Measurements from ENCODE around the gene RNF212B. TPM values are rescaled to one million over a fixed set of nuclear protein-coding genes. Genes with fewer than 3 reads are reported as not detected.
"Not testable (repeated sequence)": the region's sequence is repeated elsewhere in the genome, so short reads cannot be mapped to it uniquely, and the experiment has no call there.

RNF212B gene
- total RNA-seq, 1 donor from 2014 or later: not detected

DNA sequence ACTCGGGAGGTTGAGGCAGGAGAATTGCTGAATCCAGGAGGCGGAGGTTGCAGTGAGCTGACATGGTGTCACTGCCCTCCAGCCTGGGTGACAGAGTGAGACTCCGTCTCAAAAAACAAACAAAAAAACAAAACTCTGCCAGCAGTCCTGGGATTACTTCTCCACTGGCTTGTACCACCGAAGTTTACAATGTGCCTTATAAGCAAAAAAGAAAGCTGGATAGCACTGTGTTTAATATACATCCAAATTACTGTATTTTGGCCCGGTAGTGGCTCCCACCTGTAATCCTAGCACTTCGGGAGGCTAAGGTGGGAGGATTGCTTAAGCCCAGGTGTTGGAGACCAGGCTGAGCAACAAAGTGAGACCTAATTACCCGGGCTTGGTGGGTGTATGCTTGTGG, 31.5 kb downstream of the RNF212B start:
- H3K4me1 Mint-ChIP-seq (ENCODE audit: low read depth): no peaks in the 10 kb centered on the region
- H3K9me3 Mint-ChIP-seq (ENCODE audit: low read depth): no peaks in the 10 kb centered on the region
- H3K27me3 Mint-ChIP-seq (ENCODE audit: low read depth): peaks cover 10% of the 10 kb centered on the region
- DNase-seq (ENCODE audit: low spot score): no peak
- no peak overlapping the region for H3K27ac Mint-ChIP-seq (ENCODE audit: unreplicated experiment)
- H3K36me3 Mint-ChIP-seq (ENCODE audit: low read depth): no peaks in the 10 kb centered on the region
- TF ChIP-seq, protein P1, sequence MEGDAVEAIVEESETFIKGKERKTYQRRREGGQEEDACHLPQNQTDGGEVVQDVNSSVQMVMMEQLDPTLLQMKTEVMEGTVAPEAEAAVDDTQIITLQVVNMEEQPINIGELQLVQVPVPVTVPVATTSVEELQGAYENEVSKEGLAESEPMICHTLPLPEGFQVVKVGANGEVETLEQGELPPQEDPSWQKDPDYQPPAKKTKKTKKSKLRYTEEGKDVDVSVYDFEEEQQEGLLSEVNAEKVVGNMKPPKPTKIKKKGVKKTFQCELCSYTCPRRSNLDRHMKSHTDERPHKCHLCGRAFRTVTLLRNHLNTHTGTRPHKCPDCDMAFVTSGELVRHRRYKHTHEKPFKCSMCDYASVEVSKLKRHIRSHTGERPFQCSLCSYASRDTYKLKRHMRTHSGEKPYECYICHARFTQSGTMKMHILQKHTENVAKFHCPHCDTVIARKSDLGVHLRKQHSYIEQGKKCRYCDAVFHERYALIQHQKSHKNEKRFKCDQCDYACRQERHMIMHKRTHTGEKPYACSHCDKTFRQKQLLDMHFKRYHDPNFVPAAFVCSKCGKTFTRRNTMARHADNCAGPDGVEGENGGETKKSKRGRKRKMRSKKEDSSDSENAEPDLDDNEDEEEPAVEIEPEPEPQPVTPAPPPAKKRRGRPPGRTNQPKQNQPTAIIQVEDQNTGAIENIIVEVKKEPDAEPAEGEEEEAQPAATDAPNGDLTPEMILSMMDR (IDR thresholded peaks at IDR 0.05): no peak
- no peak overlapping the region for H3K4me3 Mint-ChIP-seq (ENCODE audit: unreplicated experiment)

DNA sequence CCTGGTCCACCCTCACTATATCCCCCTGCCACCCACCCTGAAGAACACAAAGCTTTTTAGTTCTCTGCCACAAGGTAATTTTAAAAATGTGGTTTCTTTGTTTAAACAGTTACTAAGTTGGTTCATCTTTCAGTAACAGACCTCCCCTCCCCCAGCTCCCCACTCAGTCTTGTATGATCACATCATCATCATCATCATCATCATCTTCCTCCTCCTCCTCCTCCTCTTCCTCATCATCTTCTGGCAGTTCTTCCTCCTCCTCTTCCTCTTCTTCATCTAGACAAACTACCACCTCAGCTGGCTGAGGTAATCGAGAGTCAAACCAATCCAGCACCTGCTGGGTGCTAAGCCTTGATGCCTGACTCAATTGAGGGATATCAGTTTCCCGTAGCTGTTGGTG, 37.7 kb downstream of the RNF212B start:
- H3K4me3 Mint-ChIP-seq (ENCODE audit: unreplicated experiment): no peak overlapping the region
- H3K27me3 Mint-ChIP-seq (ENCODE audit: low read depth): no peaks in the 10 kb centered on the region
- TF ChIP-seq, protein P1 (IDR thresholded peaks at IDR 0.05): no peak
- no peak overlapping the region for H3K27ac Mint-ChIP-seq (ENCODE audit: unreplicated experiment)
- no peak for DNase-seq (ENCODE audit: low spot score)
- H3K9me3 Mint-ChIP-seq (ENCODE audit: low read depth): no peaks in the 10 kb centered on the region
- H3K4me1 Mint-ChIP-seq (ENCODE audit: low read depth): no peaks in the 10 kb centered on the region
- peaks cover 7% of the 10 kb centered on the region for H3K36me3 Mint-ChIP-seq (ENCODE audit: low read depth)

DNA sequence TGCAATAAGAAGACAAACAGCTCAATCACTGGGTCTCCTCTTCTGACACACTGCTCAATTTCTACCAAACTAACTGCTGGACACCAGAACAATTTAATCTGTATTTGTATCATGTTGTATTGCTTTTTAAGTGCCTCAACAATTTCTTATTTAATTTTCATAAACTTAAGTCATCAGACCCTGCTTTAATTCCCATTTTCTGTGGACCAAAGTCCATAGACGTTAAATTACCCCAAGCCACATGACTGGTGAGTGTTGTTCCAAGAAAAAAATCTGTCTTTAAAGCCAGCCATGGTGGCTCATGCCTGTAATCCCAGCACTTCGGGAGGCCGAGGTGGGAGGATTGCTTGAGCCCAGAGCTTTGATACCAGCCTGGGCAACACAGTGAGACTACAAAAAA, 39.5 kb downstream of the RNF212B start:
- H3K27me3 Mint-ChIP-seq (ENCODE audit: low read depth): no peaks in the 10 kb centered on the region
- H3K36me3 Mint-ChIP-seq (ENCODE audit: low read depth): peaks cover 7% of the 10 kb centered on the region
- no peak overlapping the region for H3K4me3 Mint-ChIP-seq (ENCODE audit: unreplicated experiment)
- TF ChIP-seq, protein P1 (IDR thresholded peaks at IDR 0.05): no peak
- no peaks in the 10 kb centered on the region for H3K9me3 Mint-ChIP-seq (ENCODE audit: low read depth)
- DNase-seq (ENCODE audit: low spot score): no peak
- no peaks in the 10 kb centered on the region for H3K4me1 Mint-ChIP-seq (ENCODE audit: low read depth)
- no peak overlapping the region for H3K27ac Mint-ChIP-seq (ENCODE audit: unreplicated experiment)

DNA sequence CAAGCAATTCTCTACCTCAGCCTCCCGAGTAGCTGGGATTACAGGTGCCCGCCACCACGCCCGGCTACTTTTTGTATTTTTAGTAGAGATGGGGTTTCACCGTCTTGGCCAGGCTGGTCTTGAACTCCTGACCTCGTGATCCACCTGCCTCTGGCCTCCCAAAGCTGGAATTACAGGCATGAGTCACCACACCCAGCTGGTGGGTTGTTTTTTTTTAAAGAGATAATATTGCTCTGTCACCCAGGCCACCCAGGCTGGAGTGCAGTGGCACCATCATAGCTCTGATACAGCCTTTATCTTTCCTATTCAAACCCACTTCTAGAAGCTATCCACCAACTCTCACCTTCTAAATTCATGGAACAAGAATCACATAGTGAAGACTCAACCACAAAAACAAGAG, 40.2 kb downstream of the RNF212B start:
- not testable (repeated sequence) for H3K4me3 Mint-ChIP-seq (ENCODE audit: unreplicated experiment); H3K27ac Mint-ChIP-seq (ENCODE audit: unreplicated experiment); DNase-seq (ENCODE audit: low spot score); H3K9me3 Mint-ChIP-seq (ENCODE audit: low read depth); H3K4me1 Mint-ChIP-seq (ENCODE audit: low read depth); H3K27me3 Mint-ChIP-seq (ENCODE audit: low read depth); H3K36me3 Mint-ChIP-seq (ENCODE audit: low read depth)

DNA sequence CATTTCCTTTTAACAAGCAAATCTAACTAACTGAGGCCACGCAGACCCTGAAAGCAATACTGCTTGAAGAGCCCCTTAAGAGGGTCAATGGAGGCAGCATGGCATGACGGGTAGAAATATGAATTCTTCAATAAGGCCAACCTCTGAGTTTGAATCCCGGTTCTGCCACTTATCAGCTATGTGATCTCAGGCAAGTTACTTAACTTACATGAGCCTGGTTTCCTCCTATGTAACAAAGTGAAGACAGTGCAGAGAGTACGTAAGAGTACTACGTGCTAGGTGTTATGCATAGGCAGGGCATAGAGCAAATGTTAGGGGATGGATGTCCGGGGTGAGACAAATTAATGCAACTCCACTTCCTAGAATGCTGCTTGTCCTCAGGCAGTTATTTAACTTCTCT, 43.5 kb downstream of the RNF212B start:
- Mint-ChIP-seq H3K27me3 (ENCODE audit: low read depth) (no peaks in the 10 kb centered on the region), H3K9me3 (ENCODE audit: low read depth) (no peaks in the 10 kb centered on the region), H3K4me3 (ENCODE audit: unreplicated experiment) (no peak overlapping the region), H3K36me3 (ENCODE audit: low read depth) (no peaks in the 10 kb centered on the region), H3K27ac (ENCODE audit: unreplicated experiment) (no peak overlapping the region), H3K4me1 (ENCODE audit: low read depth) (peaks cover 14% of the 10 kb centered on the region)
- DNase-seq (ENCODE audit: low spot score): no peak
- TF ChIP-seq, protein P1 (IDR thresholded peaks at IDR 0.05): no peak

DNA sequence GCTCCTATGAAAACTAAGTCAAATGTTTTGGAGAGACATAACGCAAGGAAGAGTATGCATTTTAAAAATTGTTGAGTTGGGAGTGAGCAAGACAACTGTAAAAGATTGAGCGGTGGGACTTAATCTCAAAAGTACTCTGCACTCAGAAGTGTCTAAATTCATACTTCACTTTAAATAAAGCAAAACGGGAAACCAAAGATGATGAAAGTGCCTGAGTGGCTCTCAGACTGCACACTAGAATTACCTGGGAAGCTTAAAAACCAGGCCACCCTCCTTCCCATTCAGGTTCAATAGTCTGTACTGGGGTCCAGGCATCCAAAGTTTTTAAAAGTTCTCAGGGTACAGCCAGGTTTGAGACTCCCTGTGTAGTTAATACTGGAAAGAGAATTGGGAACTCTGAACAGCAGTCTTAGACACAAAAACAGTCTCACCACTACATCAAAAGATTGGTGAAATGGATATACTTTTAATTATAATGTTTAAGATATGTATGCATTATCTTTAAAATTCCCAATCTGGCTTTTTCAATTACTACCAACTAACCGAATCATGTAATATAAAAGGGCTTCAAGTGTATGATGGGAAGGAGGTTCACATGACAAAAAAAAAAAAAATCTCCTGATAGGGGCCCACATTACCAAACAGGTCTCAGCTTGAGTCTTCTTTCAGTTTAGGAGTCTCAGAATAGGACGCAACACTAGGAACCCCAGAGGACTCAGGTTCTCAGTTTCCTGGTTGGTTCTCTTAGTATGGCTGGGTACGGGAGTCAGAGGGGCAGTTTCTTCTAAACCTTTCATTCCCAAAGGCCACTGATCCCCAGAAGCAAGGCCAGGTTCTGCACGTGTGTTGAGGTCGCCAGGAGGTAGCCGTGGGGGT, 47.2 kb downstream of the RNF212B start:
- Mint-ChIP-seq H3K4me1 (ENCODE audit: low read depth) (peaks cover 23% of the 10 kb centered on the region), H3K27ac (ENCODE audit: unreplicated experiment) (peak overlapping the region; percentile 59), H3K4me3 (ENCODE audit: unreplicated experiment) (peak overlapping the region; percentile 91), H3K9me3 (ENCODE audit: low read depth) (no peaks in the 10 kb centered on the region), H3K27me3 (ENCODE audit: low read depth) (no peaks in the 10 kb centered on the region), H3K36me3 (ENCODE audit: low read depth) (no peaks in the 10 kb centered on the region)
- TF ChIP-seq, protein P1 (IDR thresholded peaks at IDR 0.05): no peak
- DNase-seq (ENCODE audit: low spot score): no peak
